Measurements from ENCODE around the gene ATP2A3. TPM values are rescaled to one million over a fixed set of nuclear protein-coding genes. Genes with fewer than 3 reads are reported as not detected.

Gene ATP2A3
- total RNA-seq, 1 donor from 2014 or later, result 1.7 TPM

GRCh38 chr17:3913531-3914311, 50.5 kb downstream of the ATP2A3 start:
- DNase-seq (ENCODE audit: low spot score), result no peak
- H3K4me1 Mint-ChIP-seq (ENCODE audit: low read depth), result no peaks in the 10 kb centered on the region
- TF ChIP-seq CTCF (IDR thresholded peaks at IDR 0.05), result peak; percentile 95
- no peak overlapping the region for H3K4me3 Mint-ChIP-seq (ENCODE audit: unreplicated experiment)
- no peaks in the 10 kb centered on the region for H3K27me3 Mint-ChIP-seq (ENCODE audit: low read depth)
- H3K27ac Mint-ChIP-seq (ENCODE audit: unreplicated experiment), result no peak overlapping the region
- no peaks in the 10 kb centered on the region for H3K36me3 Mint-ChIP-seq (ENCODE audit: low read depth)
- H3K9me3 Mint-ChIP-seq (ENCODE audit: low read depth), result no peaks in the 10 kb centered on the region

- no peaks in the 10 kb centered on the region for H3K36me3 Mint-ChIP-seq (ENCODE audit: low read depth)
- TF ChIP-seq CTCF (IDR thresholded peaks at IDR 0.05), result no peak
- H3K27me3 Mint-ChIP-seq (ENCODE audit: low read depth), result no peaks in the 10 kb centered on the region
- no peaks in the 10 kb centered on the region for H3K9me3 Mint-ChIP-seq (ENCODE audit: low read depth)
- no peak for DNase-seq (ENCODE audit: low spot score)
- H3K4me3 Mint-ChIP-seq (ENCODE audit: unreplicated experiment), result no peak overlapping the region
- H3K27ac Mint-ChIP-seq (ENCODE audit: unreplicated experiment), result no peak overlapping the region
- no peaks in the 10 kb centered on the region for H3K4me1 Mint-ChIP-seq (ENCODE audit: low read depth)
Measured at GRCh38 chr17:3912827-3913226, 51.4 kb downstream of the ATP2A3 start.

GRCh38 chr17:3911271-3912053, 52.8 kb downstream of the ATP2A3 start:
- Mint-ChIP-seq H3K9me3 (ENCODE audit: low read depth) (no peaks in the 10 kb centered on the region), H3K27ac (ENCODE audit: unreplicated experiment) (no peak overlapping the region), H3K27me3 (ENCODE audit: low read depth) (no peaks in the 10 kb centered on the region), H3K36me3 (ENCODE audit: low read depth) (no peaks in the 10 kb centered on the region), H3K4me3 (ENCODE audit: unreplicated experiment) (no peak overlapping the region), H3K4me1 (ENCODE audit: low read depth) (no peaks in the 10 kb centered on the region)
- no peak for TF ChIP-seq CTCF (IDR thresholded peaks at IDR 0.05)
- no peak for DNase-seq (ENCODE audit: low spot score)

- no peaks in the 10 kb centered on the region for H3K4me1 Mint-ChIP-seq (ENCODE audit: low read depth)
- no peak for DNase-seq (ENCODE audit: low spot score)
- H3K9me3 Mint-ChIP-seq (ENCODE audit: low read depth), result no peaks in the 10 kb centered on the region
- H3K4me3 Mint-ChIP-seq (ENCODE audit: unreplicated experiment), result no peak overlapping the region
- TF ChIP-seq CTCF (IDR thresholded peaks at IDR 0.05), result no peak
- no peaks in the 10 kb centered on the region for H3K36me3 Mint-ChIP-seq (ENCODE audit: low read depth)
- H3K27me3 Mint-ChIP-seq (ENCODE audit: low read depth), result no peaks in the 10 kb centered on the region
- H3K27ac Mint-ChIP-seq (ENCODE audit: unreplicated experiment), result no peak overlapping the region
Measured at GRCh38 chr17:3910420-3911270, 53.6 kb downstream of the ATP2A3 start.

GRCh38 chr17:3909257-3909656, 55.0 kb downstream of the ATP2A3 start:
- DNase-seq (ENCODE audit: low spot score), result no peak
- TF ChIP-seq CTCF (IDR thresholded peaks at IDR 0.05), result no peak
- Mint-ChIP-seq H3K4me1 (ENCODE audit: low read depth) (no peaks in the 10 kb centered on the region), H3K27ac (ENCODE audit: unreplicated experiment) (no peak overlapping the region), H3K4me3 (ENCODE audit: unreplicated experiment) (no peak overlapping the region), H3K9me3 (ENCODE audit: low read depth) (no peaks in the 10 kb centered on the region), H3K27me3 (ENCODE audit: low read depth) (no peaks in the 10 kb centered on the region), H3K36me3 (ENCODE audit: low read depth) (no peaks in the 10 kb centered on the region)
